ENCODE measurements around the gene TMEM69.
"Not testable (repeated sequence)": the region's sequence is repeated elsewhere in the genome, so short reads cannot be mapped to it uniquely, and the experiment has no call there.

Gene TMEM69

GRCh38 chr1:45687754-45688740 is at the start of gene TMEM69:
Gene TMEM69 (plus strand): TSS chr1:45688181. CDS start chr1:45691069, 2,888 bp downstream.
- DNase-seq (ENCODE audit: low read depth in 2 of 2), result peak; percentile 52 to 60

GRCh38 chr1:45640293-45640692 is 47.7 kb upstream of the TMEM69 start:
- DNase-seq (ENCODE audit: low read depth in 2 of 2), result no peak

- no peak for DNase-seq (ENCODE audit: low read depth in 2 of 2)
These were observed 44.7 kb upstream of the TMEM69 start for GRCh38 chr1:45643321-45643720.

- DNase-seq (ENCODE audit: low read depth in 2 of 2), result no peak
These were observed 44.0 kb upstream of the TMEM69 start for GRCh38 chr1:45643978-45644377.

- no peak for DNase-seq (ENCODE audit: low read depth in 2 of 2)
These were observed 43.3 kb upstream of the TMEM69 start for GRCh38 chr1:45644661-45645060.

GRCh38 chr1:45647248-45648021 is 40.5 kb upstream of the TMEM69 start:
- no peak for DNase-seq (ENCODE audit: low read depth in 2 of 2)

GRCh38 chr1:45654540-45655280 is 33.3 kb upstream of the TMEM69 start:
- no peak for DNase-seq (ENCODE audit: low read depth in 2 of 2)

- no peak for DNase-seq (ENCODE audit: low read depth in 2 of 2)
These were observed 31.3 kb upstream of the TMEM69 start for GRCh38 chr1:45656573-45657226.

- no peak for DNase-seq (ENCODE audit: low read depth in 2 of 2)
These were observed 29.8 kb upstream of the TMEM69 start for GRCh38 chr1:45658171-45658570.

- no peak for DNase-seq (ENCODE audit: low read depth in 2 of 2)
These were observed 28.8 kb upstream of the TMEM69 start for GRCh38 chr1:45659222-45659621.

- DNase-seq (ENCODE audit: low read depth in 2 of 2), result no peak
These were observed 27.6 kb upstream of the TMEM69 start for GRCh38 chr1:45660336-45660735.

- DNase-seq (ENCODE audit: low read depth in 2 of 2), result no peak
These were observed 21.1 kb upstream of the TMEM69 start for GRCh38 chr1:45666836-45667235.

- no peak for DNase-seq (ENCODE audit: low read depth in 2 of 2)
These were observed 20.5 kb upstream of the TMEM69 start for GRCh38 chr1:45667321-45668111.

- no peak for DNase-seq (ENCODE audit: low read depth in 2 of 2)
These were observed 19.5 kb upstream of the TMEM69 start for GRCh38 chr1:45668526-45668925.

GRCh38 chr1:45669379-45669778 is 18.6 kb upstream of the TMEM69 start:
- DNase-seq (ENCODE audit: low read depth in 2 of 2), result no peak

- no peak for DNase-seq (ENCODE audit: low read depth in 2 of 2)
These were observed 17.9 kb upstream of the TMEM69 start for GRCh38 chr1:45669859-45670655.

GRCh38 chr1:45673956-45674355 is 14.0 kb upstream of the TMEM69 start:
- DNase-seq (ENCODE audit: low read depth in 2 of 2), result no peak

GRCh38 chr1:45674478-45674877 is 13.5 kb upstream of the TMEM69 start:
- DNase-seq (ENCODE audit: low read depth in 2 of 2), result no peak

GRCh38 chr1:45676553-45676952 is 11.4 kb upstream of the TMEM69 start:
- not testable (repeated sequence) for DNase-seq (ENCODE audit: low read depth in 2 of 2)

- DNase-seq (ENCODE audit: low read depth in 2 of 2), result no peak
These were observed 10.2 kb upstream of the TMEM69 start for GRCh38 chr1:45677751-45678245.

Data from stimulated activated CD8-positive, alpha-beta memory T cell treated with anti-CD3 and anti-CD28 coated beads, Interleukin-15, amount 100 ng/mL, for 48 hours (primary cell).